Liver (tissue), 9 donors: ENCODE measurements around the gene FBXO44. TPM values are rescaled to one million over a fixed set of nuclear protein-coding genes. Genes with fewer than 3 reads are reported as not detected.

Experiments
- DNase-seq: peaks from one replicate; pipeline ENCODE4 v3.0.0-alpha.2; 2017; ENCODE audit warnings: low spot score
- H3K27ac ChIP-seq, 2 donors: one replicate each; pipeline ENCODE4 v1.7.0; 2013; ENCODE audit warnings: inconsistent platforms in 2 of 2, low read length in 2 of 2, control low read depth in 1 of 2, low read depth in 1 of 2, mild to moderate bottlenecking in 1 of 2
- H3K27me3 ChIP-seq, 4 donors: one replicate each; pipeline versions ENCODE4 v1.6.1 to v1.7.0; 2013; ENCODE audit warnings: low read length in 3 of 4, inconsistent platforms in 1 of 4, mild to moderate bottlenecking in 1 of 4, moderate library complexity in 1 of 4; ENCODE audit not compliant: control insufficient read depth in 4 of 4, insufficient read depth in 4 of 4
- H3K36me3 ChIP-seq, 4 donors: one replicate each; pipeline versions ENCODE4 v1.6.1 to v1.7.0; 2013; ENCODE audit warnings: low read length in 3 of 4, mild to moderate bottlenecking in 3 of 4, low read depth in 1 of 4, moderate library complexity in 1 of 4; ENCODE audit not compliant: control insufficient read depth in 4 of 4, insufficient read depth in 3 of 4
- H3K4me1 ChIP-seq, 4 donors: one replicate each; pipeline versions ENCODE4 v1.6.1 to v1.7.0; 2013; ENCODE audit warnings: low read length in 3 of 4, mild to moderate bottlenecking in 3 of 4, moderate library complexity in 1 of 4; ENCODE audit not compliant: control insufficient read depth in 4 of 4, insufficient read depth in 4 of 4
- H3K4me3 ChIP-seq, 3 donors: one replicate each; pipeline versions ENCODE4 v1.6.1 to v1.7.0; 2013; ENCODE audit warnings: low read length in 3 of 3, control low read depth in 1 of 3, low read depth in 1 of 3, mild to moderate bottlenecking in 1 of 3
- H3K9ac ChIP-seq, 2 donors: one replicate each; pipeline ENCODE4 v1.7.0; 2013; ENCODE audit warnings: low read length in 2 of 2, mild to moderate bottlenecking in 2 of 2, moderate library complexity in 2 of 2, control low read depth in 1 of 2, low read depth in 1 of 2
- H3K9me3 ChIP-seq, 4 donors: one replicate each; pipeline versions ENCODE4 v1.6.1 to v1.7.0; 2013; ENCODE audit warnings: low read length in 3 of 4; ENCODE audit not compliant: control insufficient read depth in 4 of 4
- ATF3 ChIP-seq: IDR thresholded peaks from 2 replicates; pipeline ENCODE4 v1.6.1; 2016; ENCODE audit warnings: antibody characterized with exemption
- CTCF ChIP-seq: fragments of 150-350 bp; IDR thresholded peaks from 2 replicates; pipeline ENCODE4 v1.5.1; 2017; ENCODE audit warnings: improper control_type of control experiment, low read depth, low read length; ENCODE audit not compliant: missing input control
- EGR1 ChIP-seq, 2 donors: IDR thresholded peaks; 2 replicates each; pipeline ENCODE4 v1.6.1; 2016 to 2018; ENCODE audit warnings: antibody characterized with exemption in 2 of 2, low read depth in 2 of 2
- FOXA1 ChIP-seq: IDR thresholded peaks from 2 replicates; pipeline ENCODE4 v1.6.1; 2016; ENCODE audit warnings: antibody characterized with exemption
- FOXA2 ChIP-seq: IDR thresholded peaks from 2 replicates; pipeline ENCODE4 v1.6.1; 2016; ENCODE audit warnings: antibody characterized with exemption
- GABPA ChIP-seq, 2 donors: IDR thresholded peaks in 1 of 2; conservative IDR thresholded peaks in 1 of 2; 2 replicates each; pipeline ENCODE4 v1.6.1; 2016; ENCODE audit warnings: antibody characterized with exemption in 2 of 2, mild to moderate bottlenecking in 1 of 2, moderate library complexity in 1 of 2
- HNF4A ChIP-seq, 2 donors: conservative IDR thresholded peaks; 2 replicates each; pipeline ENCODE4 v1.6.1; 2016; ENCODE audit warnings: antibody characterized with exemption in 2 of 2, mild to moderate bottlenecking in 2 of 2
- HNF4G ChIP-seq: IDR thresholded peaks from 2 replicates; pipeline ENCODE4 v1.6.1; 2016; ENCODE audit warnings: antibody characterized with exemption
- JUND ChIP-seq, 2 donors: IDR thresholded peaks; 2 replicates each; pipeline ENCODE4 v1.6.1; 2016; ENCODE audit warnings: antibody characterized with exemption in 2 of 2
- MAX ChIP-seq: IDR thresholded peaks from 2 replicates; pipeline ENCODE4 v1.6.1; 2016; ENCODE audit warnings: antibody characterized with exemption
- NR2F2 ChIP-seq: IDR thresholded peaks from 2 replicates; pipeline ENCODE4 v1.6.1; 2016; ENCODE audit warnings: antibody characterized with exemption
- RAD21 ChIP-seq, 2 donors: IDR thresholded peaks; 2 replicates each; pipeline ENCODE4 v1.6.1; 2016; ENCODE audit warnings: antibody characterized with exemption in 2 of 2, mild to moderate bottlenecking in 2 of 2
- REST ChIP-seq: IDR thresholded peaks from 2 replicates; pipeline ENCODE4 v1.6.1; 2016; ENCODE audit warnings: antibody characterized with exemption, mild to moderate bottlenecking
- RXRA ChIP-seq, 2 donors: IDR thresholded peaks; 2 replicates each; pipeline ENCODE4 v1.6.1; 2017 to 2018; ENCODE audit warnings: antibody characterized with exemption in 2 of 2, mild to moderate bottlenecking in 1 of 2
- SP1 ChIP-seq: IDR thresholded peaks from 2 replicates; pipeline ENCODE4 v1.6.1; 2018; ENCODE audit warnings: antibody characterized with exemption, mild to moderate bottlenecking
- TAF1 ChIP-seq: conservative IDR thresholded peaks from 2 replicates; pipeline ENCODE4 v1.6.1; 2016; ENCODE audit warnings: antibody characterized with exemption, mild to moderate bottlenecking
- YY1 ChIP-seq: IDR thresholded peaks from 2 replicates; pipeline ENCODE4 v1.6.1; 2016; ENCODE audit warnings: antibody characterized with exemption, mild to moderate bottlenecking
- ZBTB33 ChIP-seq: IDR thresholded peaks from 2 replicates; pipeline ENCODE4 v1.6.1; 2016; ENCODE audit warnings: antibody characterized with exemption
- WGBS: extraction: QIAGEN DNeasy Blood & Tissue Kit; methylation state at CpG from one replicate; pipeline ENCODE4 v1.1.7; 2013; 5-methylcytosine and 5-hydroxymethylcytosine counted together
- polyA plus RNA-seq, 2 donors: library from polyadenylated mRNA; stranded (reverse) in 1 of 2; unstranded in 1 of 2; fragments of 200-250 nt in 1 of 2; fragments of >200 nt in 1 of 2; fragmentation: Nextera tagmentation in 1 of 2; extraction: Ambion mirVana in 1 of 2; gene quantifications; one replicate each; pipeline versions ENCODE4 v1.2.1 to v1.2.3, GENCODE V29; 2013 to 2015
- total RNA-seq, 2 donors: library from RNA; depleted of rRNA; stranded (reverse); fragments of >200 nt; gene quantifications; one replicate each; pipeline ENCODE4 v1.2.3, GENCODE V29; 2014
- donor health status: healthy.
- donor health status: healthy.
- donor health status: healthy.
- donor health status: healthy.
- donor health status: healthy.

The FBXO44 gene
- total and polyA plus RNA-seq, 4 donors = 3.6 to 13.2 (median 6.8) TPM

- no peak for TF ChIP-seq MAX
Observed at GRCh38 chr1:11693024-11693590, 38.4 kb downstream of the FBXO44 start (continued).

- TF ChIP-seq RAD21 (IDR thresholded peaks at IDR 0.05) (no peak), HNF4G (no peak), HNF4A (conservative IDR thresholded peaks at IDR 0.05) (no peak), REST (no peak), YY1 (no peak)
- H3K27me3 ChIP-seq = peaks cover 0 to 13% (median 5%) of the 10 kb centered on the region in 4 donors
- DNase-seq = no peak
- H3K9ac ChIP-seq = no peak overlapping the region
- no peaks in the 10 kb centered on the region for H3K9me3 ChIP-seq
- no peak overlapping the region for H3K4me3 ChIP-seq
- WGBS = 45% methylated on average over 5 of the region's 5 CpGs
- H3K4me1 ChIP-seq = peaks cover 7 to 11% (median 8%) of the 10 kb centered on the region in 4 donors
- H3K27ac ChIP-seq = no peak overlapping the region
- no peaks in the 10 kb centered on the region for H3K36me3 ChIP-seq
Observed at GRCh38 chr1:11693917-11694316, 39.2 kb downstream of the FBXO44 start.

GRCh38 chr1:11695861-11696260, 41.2 kb downstream of the FBXO44 start:
- peaks cover under 1 to 6% (median 4%) of the 10 kb centered on the region in 4 donors for H3K4me1 ChIP-seq
- H3K4me3 ChIP-seq = no peak overlapping the region
- TF ChIP-seq YY1 (no peak), REST (no peak), CTCF (no peak), MAX (no peak), EGR1 (IDR thresholded peaks at IDR 0.05; ENCODE audit: low read depth in 2 of 2) (no peak), NR2F2 (no peak), GABPA (IDR thresholded peaks at IDR 0.05 in 1 of 2, conservative IDR thresholded peaks at IDR 0.05 in 1 of 2) (no peak), TAF1 (no peak), RXRA (IDR thresholded peaks at IDR 0.05) (no peak), FOXA2 (no peak), HNF4G (no peak), ATF3 (no peak), FOXA1 (no peak), RAD21 (IDR thresholded peaks at IDR 0.05) (no peak), SP1 (no peak), HNF4A (conservative IDR thresholded peaks at IDR 0.05) (no peak), ZBTB33 (no peak), JUND (IDR thresholded peaks at IDR 0.05) (no peak)
- no peak overlapping the region for H3K9ac ChIP-seq
- no peak overlapping the region for H3K27ac ChIP-seq
- H3K27me3 ChIP-seq = peaks cover 0 to 11% (median 3%) of the 10 kb centered on the region in 4 donors
- DNase-seq = no peak
- no peaks in the 10 kb centered on the region for H3K36me3 ChIP-seq
- WGBS = 88% methylated on average over 6 of the region's 6 CpGs
- H3K9me3 ChIP-seq = no peaks in the 10 kb centered on the region
